NCI-H2196 treated with DMSO at 0.1 percent for 48 hours (cell line): ENCODE results near the gene CREBRF.
"Not testable (repeated sequence)": the region's sequence is repeated elsewhere in the genome, so short reads cannot be mapped to it uniquely, and the experiment has no call there.

Experiments used
- DNase-seq: peaks from one replicate; lab custom pipeline; 2025; ENCODE audit not compliant: unreplicated experiment; lab: John Stamatoyannopoulos, UW

The CREBRF gene

DNA sequence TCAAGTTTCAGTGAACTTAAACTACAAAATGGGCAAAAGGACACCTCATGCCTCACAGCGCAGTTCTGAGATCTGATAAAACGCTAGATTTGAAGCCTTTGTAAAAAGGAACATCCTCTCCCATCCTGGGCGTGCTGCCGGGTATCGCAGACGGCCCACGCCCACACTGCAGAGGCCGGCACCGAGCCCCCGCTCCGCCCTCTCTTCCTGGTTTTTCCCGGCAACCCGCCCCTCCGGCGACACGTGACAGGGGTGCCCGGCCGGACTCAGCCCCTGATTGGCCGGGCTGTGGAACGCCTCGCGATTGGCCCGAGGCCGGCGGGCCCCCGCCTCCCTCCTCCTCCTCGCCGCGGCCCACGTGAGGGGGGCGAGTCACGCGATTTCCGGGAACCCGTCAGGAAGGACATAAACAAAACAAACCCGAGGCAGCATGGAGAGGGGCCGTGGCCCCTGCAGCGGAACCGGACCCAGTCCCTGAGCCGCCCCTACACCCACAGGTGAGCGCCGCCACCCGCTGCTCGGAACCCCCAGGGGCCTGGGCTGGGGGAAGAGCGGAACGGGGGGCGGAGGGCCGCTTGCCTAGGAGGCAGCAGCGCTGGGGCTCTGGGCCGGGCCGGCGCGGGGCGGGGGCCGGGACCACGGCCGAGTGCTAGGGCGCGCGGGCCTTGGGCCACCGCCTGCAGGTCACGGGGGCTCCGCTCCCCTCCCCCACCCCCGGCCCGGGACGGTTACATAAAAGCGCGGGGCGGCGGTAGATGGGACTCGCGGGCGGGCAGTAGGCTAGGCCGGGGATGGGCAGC is at the start of gene CREBRF:
Gene CREBRF, plus strand, starts transcription at position 370 of the 800 bp plus-strand sequence. CDS start 24,424 bp downstream, outside the sequence.
- peak; percentile 86 for DNase-seq

- DNase-seq = no peak
Measured at GRCh38 chr5:173010021-173010420, 46.1 kb upstream of the CREBRF start.

GRCh38 chr5:173010547-173011464 is 45.3 kb upstream of the CREBRF start:
- no peak for DNase-seq

- no peak for DNase-seq
Measured at GRCh38 chr5:173011566-173011965, 44.6 kb upstream of the CREBRF start.

DNA sequence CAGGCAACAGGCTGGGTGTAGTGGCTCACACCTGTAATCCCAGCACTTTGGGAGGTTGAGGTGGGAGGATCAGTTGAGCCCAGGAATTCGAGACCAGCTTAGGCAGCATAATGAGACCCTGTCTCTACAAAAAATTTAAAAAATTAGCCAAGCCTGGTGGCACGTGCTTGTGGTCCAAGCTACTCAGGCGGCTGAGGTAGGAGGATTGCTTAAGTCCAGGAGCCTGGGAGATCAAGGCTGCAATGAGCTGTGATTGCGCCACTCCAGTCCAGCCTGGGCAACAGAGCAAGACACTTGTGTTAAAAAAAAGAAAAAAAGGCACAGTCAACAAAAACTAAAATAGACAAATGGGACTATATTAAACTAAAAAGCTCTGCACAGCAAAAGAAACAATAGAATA is 43.3 kb upstream of the CREBRF start:
- DNase-seq = no peak

DNA sequence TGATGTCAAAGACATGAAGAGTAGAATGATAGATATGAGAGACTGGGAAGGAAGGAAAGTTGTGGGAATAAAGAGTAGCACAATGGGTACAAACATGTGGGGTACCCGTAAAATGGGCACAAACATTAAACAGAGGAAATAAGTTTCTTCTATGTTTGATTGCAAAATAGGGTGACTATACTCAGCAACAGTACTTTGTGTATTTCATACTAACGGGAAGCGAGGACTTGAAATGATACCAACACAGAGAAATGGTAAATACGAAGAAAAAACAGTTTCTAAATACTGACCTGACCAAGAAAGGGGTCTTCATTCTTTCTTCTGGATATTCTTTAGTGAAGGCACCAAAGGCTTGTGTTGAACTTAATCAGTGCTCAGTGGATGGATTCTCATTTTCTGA is 41.5 kb upstream of the CREBRF start:
- DNase-seq = no peak

- no peak for DNase-seq
Measured at GRCh38 chr5:173015192-173015591, 41.0 kb upstream of the CREBRF start.

DNA sequence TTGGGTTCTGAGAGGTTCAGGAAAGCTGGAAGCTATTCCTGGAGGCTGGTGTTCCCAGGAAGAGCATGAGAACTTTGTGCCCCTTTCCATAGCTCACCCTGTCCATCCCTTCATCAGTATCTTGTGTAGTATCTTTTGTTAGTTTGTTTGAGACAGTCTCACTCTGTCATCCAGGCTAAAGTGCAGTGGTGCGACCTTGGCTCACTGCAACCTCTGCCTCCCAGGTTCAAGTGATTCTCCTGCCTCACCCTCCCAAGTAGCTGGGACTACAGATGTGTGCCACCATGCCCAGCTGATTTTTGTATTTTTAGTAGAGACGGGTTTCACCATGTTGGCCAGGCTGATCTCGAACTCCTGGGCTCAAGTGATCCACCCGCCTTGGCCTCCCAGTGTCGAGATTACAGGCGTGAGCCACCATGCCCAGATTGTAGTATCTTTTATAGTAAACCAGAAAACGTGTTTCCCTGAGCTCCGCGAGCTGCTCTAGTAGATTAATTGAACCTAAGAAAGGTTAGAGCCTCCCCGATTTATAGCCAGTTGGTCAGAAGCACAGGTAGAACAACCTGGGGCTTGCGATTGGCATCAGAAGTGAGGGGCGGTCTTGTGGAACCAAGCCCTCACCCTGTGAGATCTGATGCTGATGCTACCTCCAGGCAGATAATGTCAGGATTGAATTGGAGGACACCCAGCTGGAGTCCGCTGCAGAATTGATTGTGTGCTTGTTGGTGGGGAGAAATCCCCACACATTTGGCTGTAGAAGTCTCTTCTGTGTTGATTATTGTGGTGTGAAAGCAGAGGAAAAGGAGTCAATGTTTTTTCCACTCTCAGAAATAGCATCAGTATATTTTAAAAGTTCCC is 40.3 kb upstream of the CREBRF start:
- DNase-seq = no peak

DNA sequence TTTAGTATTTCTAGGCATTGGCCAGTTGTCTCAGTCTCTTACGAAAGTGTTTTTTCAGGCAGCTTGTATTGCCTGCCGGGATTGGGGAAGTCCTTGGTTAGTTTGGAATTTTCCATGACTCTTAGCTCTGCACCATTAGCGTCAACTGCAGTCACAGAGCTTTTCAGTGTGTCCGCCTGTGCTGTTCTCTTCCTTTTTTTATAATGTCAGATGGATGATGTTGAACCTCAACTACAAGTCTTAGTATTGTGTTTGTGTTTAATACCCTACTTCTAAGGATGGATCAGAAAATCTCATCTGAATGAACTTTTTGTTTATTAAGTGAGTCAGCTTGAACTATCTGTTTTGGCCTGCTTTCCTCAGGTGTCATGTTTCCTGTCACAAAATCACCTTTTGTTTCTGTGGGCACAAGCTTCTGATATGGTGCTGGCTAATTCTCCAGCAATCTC is 39.5 kb upstream of the CREBRF start:
- peak; percentile 72 for DNase-seq

DNA sequence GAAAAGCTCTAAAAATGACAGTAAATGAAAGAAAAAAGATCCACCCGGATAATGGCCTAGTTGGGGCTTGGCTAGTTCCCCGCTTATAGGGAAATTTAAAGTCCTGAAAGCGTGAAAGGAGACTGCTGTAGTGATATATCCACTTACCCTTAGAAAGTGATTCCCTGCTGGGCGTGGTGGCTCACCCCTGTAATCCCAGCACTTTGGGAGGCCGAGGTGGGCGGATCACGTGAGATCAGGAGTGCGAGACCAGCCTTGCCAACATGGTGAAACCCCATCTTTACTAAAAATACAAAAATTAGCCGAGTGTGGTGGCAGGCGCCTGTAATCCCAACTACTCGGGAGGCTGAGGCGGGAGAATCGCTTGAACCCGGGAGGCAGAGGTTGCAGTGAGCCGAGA is 39.1 kb upstream of the CREBRF start:
- DNase-seq = not testable (repeated sequence)

DNA sequence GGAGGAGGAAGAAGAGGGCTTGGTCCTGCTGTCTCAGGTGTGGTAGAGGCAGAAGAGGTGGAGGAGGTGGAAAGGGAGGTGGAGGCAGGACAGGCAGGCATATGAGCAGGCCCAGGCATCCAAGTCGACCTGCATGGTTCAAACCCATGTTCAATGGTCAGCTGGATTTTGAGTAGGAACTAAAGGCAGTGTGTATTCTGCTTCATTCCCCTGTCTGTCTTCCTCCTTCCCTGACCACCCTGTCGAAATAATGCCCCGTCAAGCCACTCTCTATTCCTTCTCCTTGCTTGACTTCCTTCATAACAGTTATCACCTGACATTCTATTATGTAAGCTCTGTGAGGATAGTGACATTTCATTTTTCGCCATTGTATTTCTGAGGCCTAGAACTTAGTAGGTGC is 37.8 kb upstream of the CREBRF start:
- no peak for DNase-seq

DNA sequence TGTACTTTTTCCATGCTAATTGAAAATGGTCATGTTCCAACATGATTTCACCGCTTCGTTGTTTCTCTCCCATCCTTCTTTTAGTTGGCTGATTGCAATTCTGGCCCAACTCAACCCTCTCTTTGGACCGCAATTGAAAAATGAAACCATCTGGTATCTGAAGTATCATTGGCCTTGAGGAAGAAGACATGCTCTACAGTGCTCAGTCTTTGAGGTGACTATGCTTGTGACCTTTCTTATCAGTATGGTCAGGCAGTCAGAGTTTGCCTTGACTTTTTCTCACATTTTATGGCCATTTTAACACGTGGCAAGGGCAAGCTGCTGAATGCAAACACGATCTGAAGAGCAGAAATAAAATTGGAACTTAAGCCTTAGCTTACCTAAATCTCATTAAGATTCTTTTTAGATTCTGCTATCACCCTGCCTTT is 36.0 kb upstream of the CREBRF start:
- DNase-seq = no peak

- DNase-seq = no peak
Measured at GRCh38 chr5:173020643-173021042, 35.5 kb upstream of the CREBRF start.

DNA sequence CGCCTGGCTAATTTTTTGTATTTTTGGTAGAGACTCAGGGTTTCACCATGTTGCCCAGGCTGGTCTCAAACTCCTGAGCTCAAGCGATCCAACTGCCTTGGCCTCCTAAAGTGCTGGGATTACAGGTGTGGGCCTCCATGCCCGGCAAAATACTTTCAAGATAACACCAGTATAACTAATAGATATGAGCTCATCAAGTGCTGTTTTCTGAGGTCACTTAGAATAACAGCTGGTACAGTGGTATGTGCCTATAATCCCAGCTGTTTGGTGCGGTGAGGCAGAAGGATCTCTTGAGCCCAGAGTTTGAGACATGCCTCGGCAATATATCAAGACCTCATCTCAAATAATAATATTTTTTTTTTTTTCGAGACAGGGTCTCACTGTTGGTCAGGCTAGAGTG is 30.5 kb upstream of the CREBRF start:
- DNase-seq = no peak

- DNase-seq = no peak
Measured at GRCh38 chr5:173027905-173028304, 28.2 kb upstream of the CREBRF start.

- no peak for DNase-seq
Measured at GRCh38 chr5:173028811-173029327, 27.3 kb upstream of the CREBRF start.

GRCh38 chr5:173029499-173029921 is 26.6 kb upstream of the CREBRF start:
- no peak for DNase-seq

DNA sequence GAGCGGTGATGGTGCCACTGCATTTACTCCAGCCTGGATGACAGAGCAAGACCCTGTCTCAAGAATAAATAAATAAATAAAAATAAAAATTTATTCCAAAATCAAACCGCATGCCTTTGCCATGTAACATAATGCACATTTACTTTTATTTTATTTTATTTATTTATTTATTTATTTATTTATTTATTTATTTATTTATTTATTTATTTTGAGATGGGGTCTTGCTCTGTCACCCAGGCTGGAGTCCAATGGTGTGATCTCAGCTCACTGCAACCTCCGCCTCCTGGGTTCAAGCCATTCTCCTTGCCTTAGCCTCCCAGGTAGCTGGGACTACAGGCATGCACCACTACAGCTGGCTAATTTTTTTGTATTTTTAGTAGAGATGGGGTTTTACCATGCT is 24.1 kb upstream of the CREBRF start:
- DNase-seq = not testable (repeated sequence)

DNA sequence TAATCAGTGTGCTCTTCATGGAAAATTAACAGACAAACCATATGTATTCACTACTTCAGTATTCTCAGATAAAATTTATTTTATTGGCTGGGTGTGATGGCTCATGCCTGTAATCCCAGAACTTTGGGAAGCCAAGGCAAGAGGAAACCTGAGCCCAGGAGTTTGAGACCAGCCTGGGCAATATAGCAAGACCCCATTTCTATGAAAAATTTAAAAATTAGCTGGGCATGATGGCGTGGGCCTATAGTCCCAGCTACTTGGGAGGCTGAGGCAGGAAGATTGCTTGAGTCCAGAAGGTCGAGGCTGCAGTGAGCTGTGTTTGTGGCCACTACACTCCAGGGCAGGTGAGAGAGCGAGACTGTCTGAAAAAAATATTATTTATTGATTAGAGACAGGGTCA is 23.4 kb upstream of the CREBRF start:
- DNase-seq = no peak

- no peak for DNase-seq
Measured at GRCh38 chr5:173033923-173034322, 22.2 kb upstream of the CREBRF start.
